Mesodermal cell (in vitro differentiated cells): Measurements from ENCODE around the gene MAG.
"Not testable (repeated sequence)": the region's sequence is repeated elsewhere in the genome, so short reads cannot be mapped to it uniquely, and the experiment has no call there.

ENCODE experiments used
- H3K27ac ChIP-seq: 2 replicates; pipeline ENCODE4 v1.7.0; 2013; ENCODE audit warnings: mild to moderate bottlenecking, low read depth, low read length, moderate library complexity; ENCODE audit not compliant: severe bottlenecking
- H3K36me3 ChIP-seq: 2 replicates; pipeline ENCODE4 v1.7.1; 2013; ENCODE audit warnings: mild to moderate bottlenecking, low read length, moderate library complexity; ENCODE audit not compliant: control insufficient read depth, insufficient read depth
- H3K4me1 ChIP-seq: one replicate; pipeline ENCODE4 v1.7.1; 2013; ENCODE audit warnings: mild to moderate bottlenecking, low read length; ENCODE audit not compliant: insufficient read depth, control insufficient read depth, poor library complexity, severe bottlenecking
- H3K4me3 ChIP-seq: 2 replicates; pipeline ENCODE4 v1.7.0; 2013; ENCODE audit warnings: low read length, control low read depth, mild to moderate bottlenecking; ENCODE audit not compliant: insufficient read depth, poor library complexity, severe bottlenecking; ENCODE audit errors: extremely low read depth
- H3K9me3 ChIP-seq: 2 replicates; pipeline ENCODE4 v1.7.1; 2013; ENCODE audit warnings: mild to moderate bottlenecking, low read length, moderate library complexity; ENCODE audit not compliant: control insufficient read depth
- WGBS, 2 experiments: methylation state at CpG; one replicate each; pipeline ENCODE4 v1.1.5; 2013; ENCODE audit warnings: missing lambda C conversion rate in 2 of 2; ENCODE audit not compliant: insufficient coverage in 2 of 2; 5-methylcytosine and 5-hydroxymethylcytosine counted together

Gene MAG

DNA sequence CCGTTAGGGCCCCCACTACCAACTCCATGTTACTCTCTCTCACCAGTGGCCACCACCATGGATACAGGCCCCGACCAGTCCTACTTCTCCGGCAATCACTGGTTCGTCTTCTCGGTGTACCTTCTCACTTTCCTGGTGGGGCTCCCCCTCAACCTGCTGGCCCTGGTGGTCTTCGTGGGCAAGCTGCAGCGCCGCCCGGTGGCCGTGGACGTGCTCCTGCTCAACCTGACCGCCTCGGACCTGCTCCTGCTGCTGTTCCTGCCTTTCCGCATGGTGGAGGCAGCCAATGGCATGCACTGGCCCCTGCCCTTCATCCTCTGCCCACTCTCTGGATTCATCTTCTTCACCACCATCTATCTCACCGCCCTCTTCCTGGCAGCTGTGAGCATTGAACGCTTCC is 66.9 kb downstream of the MAG start:
- not testable (repeated sequence) for H3K27ac ChIP-seq, H3K9me3 ChIP-seq, H3K4me1 ChIP-seq, H3K4me3 ChIP-seq, H3K36me3 ChIP-seq
- 70% methylated on average over 2 of the region's 16 CpGs; no CpG with 5 or more reads in 1 of the 2 experiments for WGBS, 2 experiments

DNA sequence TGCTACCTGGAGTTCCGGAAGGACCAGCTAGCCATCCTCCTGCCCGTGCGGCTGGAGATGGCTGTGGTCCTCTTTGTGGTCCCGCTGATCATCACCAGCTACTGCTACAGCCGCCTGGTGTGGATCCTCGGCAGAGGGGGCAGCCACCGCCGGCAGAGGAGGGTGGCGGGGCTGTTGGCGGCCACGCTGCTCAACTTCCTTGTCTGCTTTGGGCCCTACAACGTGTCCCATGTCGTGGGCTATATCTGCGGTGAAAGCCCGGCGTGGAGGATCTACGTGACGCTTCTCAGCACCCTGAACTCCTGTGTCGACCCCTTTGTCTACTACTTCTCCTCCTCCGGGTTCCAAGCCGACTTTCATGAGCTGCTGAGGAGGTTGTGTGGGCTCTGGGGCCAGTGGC is 67.4 kb downstream of the MAG start:
- H3K27ac ChIP-seq, H3K4me1 ChIP-seq, H3K36me3 ChIP-seq, H3K4me3 ChIP-seq, H3K9me3 ChIP-seq: not testable (repeated sequence)
- 91% methylated on average over 7 to 11 of the region's 21 CpGs for WGBS, 2 experiments

DNA sequence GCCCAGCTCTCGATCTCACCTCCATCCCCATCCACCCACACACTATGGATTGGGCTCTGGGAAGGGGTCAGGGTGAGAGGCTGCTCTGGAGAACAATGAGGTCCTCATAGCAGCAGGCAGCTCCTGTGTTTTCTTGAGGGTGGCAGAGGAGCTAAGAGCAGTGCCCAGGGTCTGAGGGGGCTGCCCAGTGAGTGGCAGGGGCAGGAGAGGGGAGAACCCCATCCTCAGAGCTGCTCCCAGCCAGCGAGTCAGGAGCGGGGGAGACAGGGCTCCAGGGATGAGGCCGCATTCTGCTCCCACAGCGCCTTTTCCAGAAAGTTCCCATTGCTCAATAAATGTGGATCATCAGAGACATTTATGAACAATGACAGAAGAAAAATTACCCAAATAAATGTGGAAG is 68.1 kb downstream of the MAG start:
- not testable (repeated sequence) for H3K4me3 ChIP-seq, H3K27ac ChIP-seq, H3K36me3 ChIP-seq, H3K4me1 ChIP-seq, H3K9me3 ChIP-seq
- WGBS, 2 experiments, result no CpG with 5 or more reads among the region's 5 CpGs

DNA sequence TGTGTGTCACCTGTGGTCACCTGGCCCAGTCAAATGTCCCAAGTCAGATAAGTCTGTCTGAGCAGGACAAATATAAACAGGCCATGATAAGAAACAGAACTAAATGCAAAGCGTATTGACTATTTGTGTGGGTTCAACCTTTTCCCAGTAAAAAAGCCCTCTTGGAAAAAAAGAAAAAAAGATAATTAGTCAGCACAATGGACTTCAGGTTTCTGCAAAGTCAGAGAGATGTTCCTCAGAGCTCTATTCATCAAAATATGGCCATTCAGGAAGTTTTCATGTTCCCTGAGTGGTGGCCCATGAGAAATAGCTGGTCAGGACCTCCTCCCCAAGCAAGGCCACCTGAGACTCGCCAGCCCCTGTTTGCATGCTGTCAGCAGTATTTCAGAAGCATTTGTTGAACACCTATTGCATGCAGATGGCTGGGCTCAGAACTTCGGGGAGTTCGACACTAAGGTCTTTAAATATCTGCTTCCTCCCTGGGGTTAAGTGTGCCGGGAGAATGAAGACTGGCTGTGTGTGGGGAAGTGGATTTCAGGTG is 69.0 kb downstream of the MAG start:
- WGBS, 2 experiments, result 71 to 79% methylated on average over 1 to 2 of the region's 5 CpGs
- no peaks in the 10 kb centered on the region for H3K9me3 ChIP-seq
- no peaks in the 10 kb centered on the region for H3K36me3 ChIP-seq
- H3K27ac ChIP-seq, result no peak overlapping the region
- H3K4me1 ChIP-seq, result no peaks in the 10 kb centered on the region
- H3K4me3 ChIP-seq, result no peak overlapping the region

DNA sequence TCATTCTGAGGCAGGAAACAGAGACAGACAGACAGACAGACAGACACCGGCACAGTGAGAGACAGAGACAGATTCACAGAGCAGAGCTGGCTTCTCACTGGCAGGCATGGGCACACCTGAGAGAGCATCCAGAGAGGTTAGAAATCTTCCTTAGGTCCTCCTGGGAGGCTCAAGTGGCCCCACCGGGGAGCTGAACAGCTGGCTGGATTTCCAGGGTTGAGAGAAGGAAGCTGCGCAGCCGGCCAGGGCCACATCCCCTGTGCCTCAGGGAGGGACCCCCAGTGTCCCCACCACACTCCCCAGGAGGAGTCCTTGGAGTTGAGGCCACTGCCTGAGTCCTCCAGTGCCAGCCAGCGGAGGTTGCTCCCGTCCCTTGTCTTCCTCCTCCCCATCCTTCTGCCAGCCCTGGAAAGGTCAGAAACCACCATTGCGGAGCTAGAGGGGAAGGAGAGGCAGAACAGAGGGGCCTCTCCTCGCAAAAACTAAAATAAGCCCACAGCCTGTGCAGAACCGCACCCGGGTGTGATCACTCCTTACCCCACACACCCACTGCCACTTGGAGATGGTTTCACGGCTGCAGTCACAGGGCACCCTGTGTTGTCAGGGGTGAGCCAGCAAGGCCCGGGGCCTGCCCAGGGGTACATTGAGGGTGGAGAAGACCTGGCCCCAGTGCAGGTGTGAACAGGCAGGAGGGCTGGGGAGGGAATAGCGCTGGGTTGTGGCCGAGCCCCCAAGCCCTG is 70.5 kb downstream of the MAG start:
- no peaks in the 10 kb centered on the region for H3K36me3 ChIP-seq
- no peaks in the 10 kb centered on the region for H3K4me1 ChIP-seq
- H3K27ac ChIP-seq, result no peak overlapping the region
- H3K9me3 ChIP-seq, result no peaks in the 10 kb centered on the region
- 100% methylated on average over 1 to 2 of the region's 14 CpGs for WGBS, 2 experiments
- H3K4me3 ChIP-seq, result no peak overlapping the region

DNA sequence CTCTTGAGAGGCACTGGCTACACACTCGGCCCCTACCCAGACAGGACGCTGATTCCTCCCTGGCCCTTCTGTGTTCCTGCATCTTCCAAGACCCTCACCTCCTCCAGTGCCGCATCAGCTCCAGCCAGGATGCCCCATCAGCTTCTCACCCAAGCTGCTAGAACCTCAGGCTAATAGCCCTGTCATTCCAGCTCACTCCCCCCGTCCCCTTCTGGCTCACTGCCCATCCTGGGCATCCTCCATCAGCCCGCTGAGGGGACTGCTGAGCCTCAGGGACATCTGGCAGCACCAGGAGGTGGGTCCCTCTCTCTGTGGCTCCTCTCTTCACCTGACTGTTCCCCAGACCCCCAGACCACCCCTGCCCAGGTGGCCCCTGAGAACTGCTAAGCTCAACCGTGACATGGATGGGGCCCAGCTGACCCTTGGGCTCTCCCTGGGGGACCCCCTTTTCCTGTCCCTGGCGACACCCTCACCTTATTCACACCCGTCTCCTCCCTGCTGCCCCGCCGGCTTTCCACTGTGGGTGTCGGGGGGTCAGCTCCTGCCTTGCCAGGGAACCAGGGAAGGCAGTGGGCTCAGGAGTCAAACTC is 71.1 kb downstream of the MAG start:
- Histone ChIP-seq H3K4me1 (no peaks in the 10 kb centered on the region), H3K4me3 (no peak overlapping the region), H3K36me3 (no peaks in the 10 kb centered on the region), H3K27ac (no peak overlapping the region), H3K9me3 (no peaks in the 10 kb centered on the region)
- WGBS, 2 experiments, result 87 to 100% methylated on average over 1 to 5 of the region's 11 CpGs
